HG03196 (cell line): ENCODE results near the gene COASY.
"Not testable (repeated sequence)": the region's sequence is repeated elsewhere in the genome, so short reads cannot be mapped to it uniquely, and the experiment has no call there.

Source experiments
- ATAC-seq: cut with Tn5 transposase; IDR thresholded peaks from one replicate; pipeline ENCODE4 v1.9.1; 2021; ENCODE audit not compliant: unreplicated experiment

Gene COASY

GRCh38 chr17:42531455-42532354 is 30.2 kb upstream of the COASY start:
- no peak for ATAC-seq

GRCh38 chr17:42535155-42536047 is 26.5 kb upstream of the COASY start:
- peak; percentile 3 for ATAC-seq

GRCh38 chr17:42536048-42536371 is 25.9 kb upstream of the COASY start, which contains the start of gene NAGLU:
NAGLU (plus strand) TSS chr17:42536241; CDS start chr17:42536273, 32 bp downstream.
- ATAC-seq = peak; percentile 80

GRCh38 chr17:42536372-42537155 is 25.4 kb upstream of the COASY start:
- peak; percentile 70 for ATAC-seq

- no peak for ATAC-seq
These were observed 24.7 kb upstream of the COASY start for GRCh38 chr17:42537156-42537805.

- no peak for ATAC-seq
These were observed 24.0 kb upstream of the COASY start for GRCh38 chr17:42537826-42538451.

GRCh38 chr17:42538482-42538881 is 23.5 kb upstream of the COASY start:
- no peak for ATAC-seq

- ATAC-seq = not testable (repeated sequence)
These were observed 21.4 kb upstream of the COASY start for GRCh38 chr17:42540558-42540957.

GRCh38 chr17:42541041-42541833 is 20.7 kb upstream of the COASY start:
- ATAC-seq = no peak

- ATAC-seq = no peak
These were observed 18.5 kb upstream of the COASY start for GRCh38 chr17:42543190-42544079.

- ATAC-seq = no peak
These were observed 17.1 kb upstream of the COASY start for GRCh38 chr17:42544874-42545283.

- not testable (repeated sequence) for ATAC-seq
These were observed 16.0 kb upstream of the COASY start for GRCh38 chr17:42545755-42546505.

GRCh38 chr17:42547001-42547461 is 14.9 kb upstream of the COASY start:
- ATAC-seq = no peak

GRCh38 chr17:42547698-42548069 is 14.3 kb upstream of the COASY start:
- ATAC-seq = no peak

- ATAC-seq = no peak
These were observed 13.7 kb upstream of the COASY start for GRCh38 chr17:42548070-42548837.

GRCh38 chr17:42548993-42549755 is 12.8 kb upstream of the COASY start:
- no peak for ATAC-seq
